GM13977 (cell line): ENCODE data around the gene U2SURP.
"Not testable (repeated sequence)": the region's sequence is repeated elsewhere in the genome, so short reads cannot be mapped to it uniquely, and the experiment has no call there.

Experiments
- DNase-seq: peaks from one replicate; pipeline ENCODE4 v3.0.0; 2012; ENCODE audit warnings: low spot score
- CTCF ChIP-seq: IDR thresholded peaks from 2 replicates; pipeline ENCODE4 v1.5.1; 2012; ENCODE audit warnings: mild to moderate bottlenecking, control low read depth; ENCODE audit not compliant: insufficient read depth; ENCODE audit errors: extremely low read depth, missing control alignments
- in situ Hi-C: fragments of 300-500 bp; cut with MboI; formaldehyde crosslinking; loops from one replicate; pipeline ENCODE4 v1.12.0; 2022; ENCODE audit warnings: low sequenced_read_pairs, low pct_unique_long_range_greater_than_20kb, mixed read lengths, inconsistent platforms; ENCODE audit not compliant: unreplicated experiment

U2SURP gene

GRCh38 chr3:143031327-143031726 lies 30.0 kb downstream of the U2SURP start:
- in situ Hi-C loops = no loop called here
- TF ChIP-seq CTCF = no peak
- DNase-seq = no peak

GRCh38 chr3:143031796-143032387 lies 30.5 kb downstream of the U2SURP start:
- in situ Hi-C loops = not testable (repeated sequence)

GRCh38 chr3:143035466-143036211 lies 34.3 kb downstream of the U2SURP start:
- in situ Hi-C loops = no loop called here
- TF ChIP-seq CTCF = no peak
- no peak for DNase-seq

More at GRCh38 chr3:143031796-143032387, 30.5 kb downstream of the U2SURP start:
- DNase-seq = not testable (repeated sequence)

- no peak for TF ChIP-seq CTCF
- in situ Hi-C loops = no loop called here
- no peak for DNase-seq
These were observed 35.2 kb downstream of the U2SURP start for GRCh38 chr3:143036557-143036956.

GRCh38 chr3:143037867-143038266 lies 36.5 kb downstream of the U2SURP start:
- DNase-seq = no peak
- TF ChIP-seq CTCF = no peak

GRCh38 chr3:143040261-143040879 lies 39.0 kb downstream of the U2SURP start:
- no peak for DNase-seq
- in situ Hi-C loops = no loop called here
- TF ChIP-seq CTCF = peak; percentile 35

More at GRCh38 chr3:143037867-143038266, 36.5 kb downstream of the U2SURP start:
- in situ Hi-C loops = no loop called here

GRCh38 chr3:143041903-143042302 lies 40.5 kb downstream of the U2SURP start:
- no peak for DNase-seq
- no peak for TF ChIP-seq CTCF
- in situ Hi-C loops = no loop called here
